Testis (tissue), 2 donors: ENCODE measurements around the gene SMAD3.

Experiments
- CTCF ChIP-seq, 3 experiments: fragments of 450-650 bp in 2 of 3; fragments of 200-600 bp in 1 of 3; sonication (generic) in 1 of 3; IDR thresholded peaks; one replicate each; pipeline ENCODE4 v1.5.1; 2016 to 2019; ENCODE audit warnings: antibody characterized with exemption in 3 of 3, mild to moderate bottlenecking in 2 of 3, moderate library complexity in 1 of 3
- POLR2A ChIP-seq: fragments of 450-650 bp; IDR thresholded peaks from one replicate; pipeline ENCODE4 v1.6.1; 2017; ENCODE audit warnings: antibody characterized with exemption, mild to moderate bottlenecking, moderate library complexity

GRCh38 chr15:67186688-67187087 lies 121.3 kb downstream of the SMAD3 start:
- TF ChIP-seq CTCF (IDR thresholded peaks at IDR 0.05): no peak
- no peak for TF ChIP-seq POLR2A
